HepG2 (cell line): Measurements from ENCODE around the gene DNPH1. TPM values are rescaled to one million over a fixed set of nuclear protein-coding genes. Genes with fewer than 3 reads are reported as not detected.

ENCODE experiments used
- ATAC-seq: fragments of 200-7000 bp; cut with Tn5 transposase; 3 replicates; pipeline ENCODE4 v1.9.1; 2020; ENCODE audit warnings: mild to moderate bottlenecking, moderate library complexity
- BruUV-seq: library from RNA; stranded (reverse); fragments of 400-500 nt; replicated peaks from 2 replicates; lab custom pipeline; 2021; lab: Mats Ljungman, UMichigan
- CTCF ChIA-PET: fragments of 300-600 bp; formaldehyde crosslinking; extraction: SDS; loops from one replicate; lab custom pipeline; 2021; ENCODE audit warnings: low total read pairs, inconsistent platforms, low intra/inter-chr PET ratio; lab: Yijun Ruan, JAX
- POLR2A ChIA-PET: fragments of 350-600 bp; sonication (Branson Sonifier 250); formaldehyde crosslinking; loops from one replicate; lab custom pipeline; 2020; ENCODE audit warnings: antibody characterized with exemption, inconsistent platforms; lab: Yijun Ruan, JAX
- DNase-seq: peaks from one replicate; pipeline ENCODE4 v3.0.0-alpha.2; 2015; ENCODE audit warnings: low spot score
- FAIRE-seq: peaks from 3 replicates; lab custom pipeline; 2011; peaks lifted over from hg19 to GRCh38; lab: Jason Lieb, UNC
- H2AFZ ChIP-seq: one replicate; pipeline ENCODE4 v1.6.1; 2011; ENCODE audit warnings: low read length, inconsistent platforms
- H3K27ac ChIP-seq: fragments of 300-600 bp; 3 replicates; pipeline ENCODE4 v1.8.0; 2011; ENCODE audit warnings: mixed run types, mild to moderate bottlenecking, mixed read lengths, low read length, inconsistent platforms; ENCODE audit not compliant: insufficient read depth; ENCODE audit errors: extremely low read length
- H3K27me3 ChIP-seq, 2 experiments: fragments of 200-600 bp in 1 of 2; 2 replicates in 1 of 2; 3 replicates in 1 of 2; pipeline versions ENCODE4 v1.6.0 to v1.8.0; 2011; ENCODE audit warnings: low read length in 2 of 2, mild to moderate bottlenecking in 2 of 2, moderate library complexity in 2 of 2, inconsistent platforms in 1 of 2; ENCODE audit not compliant: insufficient read depth in 2 of 2, control insufficient read depth in 1 of 2
- H3K36me3 ChIP-seq, 2 experiments: fragments of 200-600 bp in 1 of 2; replicated peaks in 1 of 2; 2 replicates in 1 of 2; 3 replicates in 1 of 2; pipeline versions ENCODE4 v1.5.1 to v1.8.0; 2011; ENCODE audit warnings: low read length in 2 of 2, inconsistent platforms in 1 of 2; ENCODE audit not compliant: insufficient read depth in 2 of 2, control insufficient read depth in 1 of 2
- H3K4me1 ChIP-seq: 2 replicates; pipeline ENCODE4 v1.5.1; 2012; ENCODE audit warnings: low read length, inconsistent platforms; ENCODE audit not compliant: insufficient read depth
- H3K4me2 ChIP-seq: 2 replicates; pipeline ENCODE4 v1.6.0; 2011; ENCODE audit warnings: low read depth, low read length, inconsistent platforms
- H3K4me3 ChIP-seq, 3 experiments: fragments of 200-600 bp in 1 of 3; sonication (generic), shearing (Covaris generic) in 1 of 3; replicated peaks in 1 of 3; 2 replicates each; pipeline ENCODE4 v1.5.1; 2011 to 2016; ENCODE audit warnings: low read length in 3 of 3, inconsistent platforms in 2 of 3, low read depth in 2 of 3, mild to moderate bottlenecking in 2 of 3, control low read depth in 1 of 3, mixed read lengths in 1 of 3; ENCODE audit not compliant: insufficient read depth in 1 of 3
- H3K79me2 ChIP-seq: one replicate; pipeline ENCODE4 v1.6.1; 2011; ENCODE audit warnings: low read length, inconsistent platforms; ENCODE audit not compliant: insufficient read depth
- H3K9ac ChIP-seq: 2 replicates; pipeline ENCODE4 v1.6.0; 2011; ENCODE audit warnings: mild to moderate bottlenecking, low read depth, low read length, inconsistent platforms; ENCODE audit not compliant: insufficient read depth
- H3K9me3 ChIP-seq: 2 replicates; pipeline ENCODE4 v1.5.1; 2012; ENCODE audit warnings: mild to moderate bottlenecking, low read length
- H4K20me1 ChIP-seq: 2 replicates; pipeline ENCODE4 v1.6.0; 2011; ENCODE audit warnings: inconsistent platforms, mild to moderate bottlenecking, low read length, moderate library complexity; ENCODE audit not compliant: insufficient read depth
- ADNP ChIP-seq: sonication (generic); formaldehyde crosslinking; IDR thresholded peaks from 2 replicates; pipeline ENCODE4 v1.4.0; 2020; ENCODE audit warnings: missing genetic modification reagents
- ATF3 ChIP-seq: sonication (generic); formaldehyde crosslinking; IDR thresholded peaks from 2 replicates; pipeline ENCODE4 v1.4.0; 2020; ENCODE audit warnings: missing genetic modification reagents
- GABPB1 ChIP-seq: IDR thresholded peaks from 2 replicates; pipeline ENCODE4 v1.6.1; 2016; ENCODE audit warnings: mild to moderate bottlenecking, missing genetic modification reagents, moderate library complexity, missing compliant biosample characterization
- KLF12 ChIP-seq: sonication (generic); formaldehyde crosslinking; IDR thresholded peaks from 2 replicates; pipeline ENCODE4 v1.4.0; 2020; ENCODE audit warnings: missing genetic modification reagents, borderline replicate concordance
- MATR3 ChIP-seq: sonication (generic); formaldehyde crosslinking; IDR thresholded peaks from 2 replicates; pipeline ENCODE4 v1.4.0; 2020; ENCODE audit warnings: missing genetic modification reagents
- NFKB2 ChIP-seq: sonication (generic); formaldehyde crosslinking; IDR thresholded peaks from 2 replicates; pipeline ENCODE4 v1.4.0; 2020; ENCODE audit warnings: missing genetic modification reagents, borderline replicate concordance
- NR2C2 ChIP-seq: sonication (generic); formaldehyde crosslinking; IDR thresholded peaks from 2 replicates; pipeline ENCODE4 v1.4.0; 2020; ENCODE audit warnings: missing genetic modification reagents, mild to moderate bottlenecking, moderate library complexity, borderline replicate concordance
- TCF7L2 ChIP-seq: IDR thresholded peaks from 2 replicates; pipeline ENCODE4 v1.6.1; 2011; ENCODE audit warnings: mild to moderate bottlenecking, low read depth, low read length, moderate library complexity
- THAP11 ChIP-seq: IDR thresholded peaks from 2 replicates; pipeline ENCODE4 v1.6.1; 2016; ENCODE audit warnings: missing biosample characterization, missing genetic modification reagents
- ZFP41 ChIP-seq: sonication (generic); formaldehyde crosslinking; IDR thresholded peaks from 2 replicates; pipeline ENCODE4 v1.4.0; 2020; ENCODE audit warnings: mild to moderate bottlenecking, missing genetic modification reagents, borderline replicate concordance
- ZFX ChIP-seq: sonication (generic); formaldehyde crosslinking; IDR thresholded peaks from 2 replicates; pipeline ENCODE4 v1.4.0; 2020; ENCODE audit warnings: mild to moderate bottlenecking, low read depth, missing genetic modification reagents, moderate library complexity
- ZNF20 ChIP-seq: sonication (generic); formaldehyde crosslinking; IDR thresholded peaks from 2 replicates; pipeline ENCODE4 v1.4.0; 2020; ENCODE audit warnings: mild to moderate bottlenecking, moderate library complexity, missing genetic modification reagents
- ZNF235 ChIP-seq: sonication (generic); formaldehyde crosslinking; IDR thresholded peaks from 2 replicates; pipeline ENCODE4 v1.8.1; 2023; ENCODE audit warnings: mild to moderate bottlenecking, missing genetic modification reagents, borderline replicate concordance
- ZNF296 ChIP-seq: sonication (generic); formaldehyde crosslinking; conservative IDR thresholded peaks from 2 replicates; pipeline ENCODE4 v1.5.0; 2020; ENCODE audit warnings: mild to moderate bottlenecking, missing genetic modification reagents
- ZNF317 ChIP-seq: sonication (generic); formaldehyde crosslinking; IDR thresholded peaks from 2 replicates; pipeline ENCODE4 v1.5.0; 2020; ENCODE audit warnings: mild to moderate bottlenecking, missing genetic modification reagents
- ZNF564 ChIP-seq: sonication (generic); formaldehyde crosslinking; IDR thresholded peaks from 2 replicates; pipeline ENCODE4 v1.8.1; 2023; ENCODE audit warnings: mild to moderate bottlenecking, missing genetic modification reagents
- ZNF639 ChIP-seq: conservative IDR thresholded peaks from 2 replicates; pipeline ENCODE4 v1.6.1; 2018; ENCODE audit warnings: missing genetic modification reagents
- WGBS: methylation state at CpG from one replicate; pipeline ENCODE4 v1.1.6; 2017; ENCODE audit warnings: low lambda C conversion rate; 5-methylcytosine and 5-hydroxymethylcytosine counted together
- in situ Hi-C: cut with HindIII; loops from 2 replicates; pipeline ENCODE4 v1.10.0; 2017; ENCODE audit warnings: low pct_unique_long_range_greater_than_20kb; ENCODE audit not compliant: extremely low pct_ligation_motif_present
- intact Hi-C: fragments of 100-400 bp; cut with micrococcal nuclease; formaldehyde crosslinking; loops from one replicate; pipeline ENCODE4 v1.10.0; 2022; ENCODE audit not compliant: unreplicated experiment
- polyA plus RNA-seq, 8 experiments: library from polyadenylated mRNA; depleted of rRNA in 3 of 8; stranded (reverse) in 7 of 8; unstranded in 1 of 8; fragments of >200 nt; fragmentation: Illumina TruSeq in 4 of 8; extraction: Trizol in 4 of 8; gene quantifications; 2 replicates each; pipeline versions ENCODE4 v1.2.1 to v1.2.3, GENCODE V29; 2011 to 2016; ENCODE audit warnings: low read depth in 4 of 8, missing spikeins in 1 of 8, mixed read lengths in 1 of 8; ENCODE audit not compliant: insufficient read depth in 1 of 8
- total RNA-seq, 5 experiments: library from RNA; depleted of rRNA; stranded (reverse); fragments of >200 nt; fragmentation: Illumina TruSeq; extraction: Trizol; gene quantifications; 2 replicates each; pipeline ENCODE4 v1.2.3, GENCODE V29; 2016; ENCODE audit warnings: low read depth in 1 of 5
- TF ChIP-seq, protein P1 (sequence below): sonication (generic); formaldehyde crosslinking; IDR thresholded peaks from 2 replicates; pipeline ENCODE4 v1.8.0; 2022; ENCODE audit warnings: missing genetic modification reagents, mild to moderate bottlenecking, moderate library complexity, borderline replicate concordance
- TF ChIP-seq, protein P2 (sequence below): sonication (generic); formaldehyde crosslinking; conservative IDR thresholded peaks from 2 replicates; pipeline ENCODE4 v1.8.0; 2022; ENCODE audit warnings: missing genetic modification reagents

The DNPH1 gene
- total and polyA plus RNA-seq, 2 of the 13 experiments (the other 11 are each of a cell fraction or from before 2014, with no cell fraction given) = 56.5 to 75.1 TPM

DNA sequence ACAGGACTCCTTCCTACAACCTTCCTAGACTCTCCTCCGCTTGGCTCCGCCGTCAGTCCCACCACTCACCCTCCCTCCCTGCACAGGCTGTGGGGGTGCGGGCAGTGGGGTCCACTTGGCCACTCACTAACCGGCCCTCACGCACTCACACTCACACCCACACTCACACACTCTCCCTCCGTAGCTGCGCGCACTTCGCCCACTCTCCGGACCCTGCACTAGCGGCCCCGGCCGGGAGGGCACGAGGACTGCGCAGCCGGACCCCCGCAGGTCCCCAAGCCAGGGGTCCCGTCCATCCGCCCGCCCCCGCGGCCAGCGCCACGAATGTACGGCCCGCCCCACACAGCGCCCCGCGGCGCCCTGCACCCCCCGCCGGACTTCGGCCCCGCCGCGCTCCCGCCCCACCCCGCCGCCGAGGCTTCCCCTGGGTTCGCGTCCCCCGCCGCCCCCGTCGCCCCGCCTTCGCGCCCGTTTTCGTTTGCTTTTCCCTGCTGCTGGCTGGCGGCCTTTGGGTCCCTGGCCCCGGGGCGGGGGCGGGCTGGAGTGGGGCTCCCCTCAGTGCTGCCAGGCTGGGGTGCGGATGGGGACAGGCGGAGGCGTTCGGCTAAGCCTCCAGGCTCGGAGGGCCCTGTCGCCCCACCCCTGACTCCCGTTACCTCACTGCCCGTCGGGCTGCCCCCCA lies 45.8 kb upstream of the DNPH1 start:
- no peak overlapping the region for H2AFZ ChIP-seq
- peak; percentile 92 for TF ChIP-seq ZNF296 (CRISPR knock-in tag)
- 0 out of 2 replicates have a peak, but pooled peaks have one; percentile 24 for TF ChIP-seq ATF3 (CRISPR knock-in tag)
- peak; percentile 80 for TF ChIP-seq KLF12
- TF ChIP-seq, protein P1, sequence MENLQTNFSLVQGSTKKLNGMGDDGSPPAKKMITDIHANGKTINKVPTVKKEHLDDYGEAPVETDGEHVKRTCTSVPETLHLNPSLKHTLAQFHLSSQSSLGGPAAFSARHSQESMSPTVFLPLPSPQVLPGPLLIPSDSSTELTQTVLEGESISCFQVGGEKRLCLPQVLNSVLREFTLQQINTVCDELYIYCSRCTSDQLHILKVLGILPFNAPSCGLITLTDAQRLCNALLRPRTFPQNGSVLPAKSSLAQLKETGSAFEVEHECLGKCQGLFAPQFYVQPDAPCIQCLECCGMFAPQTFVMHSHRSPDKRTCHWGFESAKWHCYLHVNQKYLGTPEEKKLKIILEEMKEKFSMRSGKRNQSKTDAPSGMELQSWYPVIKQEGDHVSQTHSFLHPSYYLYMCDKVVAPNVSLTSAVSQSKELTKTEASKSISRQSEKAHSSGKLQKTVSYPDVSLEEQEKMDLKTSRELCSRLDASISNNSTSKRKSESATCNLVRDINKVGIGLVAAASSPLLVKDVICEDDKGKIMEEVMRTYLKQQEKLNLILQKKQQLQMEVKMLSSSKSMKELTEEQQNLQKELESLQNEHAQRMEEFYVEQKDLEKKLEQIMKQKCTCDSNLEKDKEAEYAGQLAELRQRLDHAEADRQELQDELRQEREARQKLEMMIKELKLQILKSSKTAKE = peak; percentile 83; the same call in 1 of the 2 replicates
- TF ChIP-seq ZNF639 (CRISPR knock-in tag) = 0 out of 2 replicates have a peak, but pooled peaks have one; percentile 30
- no peak for TF ChIP-seq TCF7L2
- TF ChIP-seq MATR3 (CRISPR knock-in tag) = no peak
- peak; percentile 93; the same call in 1 of the 2 replicates for TF ChIP-seq ZNF235 (CRISPR knock-in tag)
- TF ChIP-seq ZFX (CRISPR knock-in tag) = peak; percentile 66
- TF ChIP-seq, protein P2, sequence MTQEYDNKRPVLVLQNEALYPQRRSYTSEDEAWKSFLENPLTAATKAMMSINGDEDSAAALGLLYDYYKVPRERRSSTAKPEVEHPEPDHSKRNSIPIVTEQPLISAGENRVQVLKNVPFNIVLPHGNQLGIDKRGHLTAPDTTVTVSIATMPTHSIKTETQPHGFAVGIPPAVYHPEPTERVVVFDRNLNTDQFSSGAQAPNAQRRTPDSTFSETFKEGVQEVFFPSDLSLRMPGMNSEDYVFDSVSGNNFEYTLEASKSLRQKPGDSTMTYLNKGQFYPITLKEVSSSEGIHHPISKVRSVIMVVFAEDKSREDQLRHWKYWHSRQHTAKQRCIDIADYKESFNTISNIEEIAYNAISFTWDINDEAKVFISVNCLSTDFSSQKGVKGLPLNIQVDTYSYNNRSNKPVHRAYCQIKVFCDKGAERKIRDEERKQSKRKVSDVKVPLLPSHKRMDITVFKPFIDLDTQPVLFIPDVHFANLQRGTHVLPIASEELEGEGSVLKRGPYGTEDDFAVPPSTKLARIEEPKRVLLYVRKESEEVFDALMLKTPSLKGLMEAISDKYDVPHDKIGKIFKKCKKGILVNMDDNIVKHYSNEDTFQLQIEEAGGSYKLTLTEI (CRISPR knock-in tag) = no peak
- TF ChIP-seq ZNF20 (CRISPR knock-in tag) = no peak
- 0 out of 2 replicates have a peak, but pooled peaks have one; percentile 20 for TF ChIP-seq ADNP (CRISPR knock-in tag)
- peak; percentile 88; the same call in 1 of the 2 replicates for TF ChIP-seq NFKB2 (CRISPR knock-in tag)
- TF ChIP-seq NR2C2 (CRISPR knock-in tag) = peak; percentile 63; the same call in 1 of the 2 replicates
- peak; percentile 84; the same call in 1 of the 2 replicates for TF ChIP-seq ZNF564 (CRISPR knock-in tag)
- peak; percentile 49; the same call in 1 of the 2 replicates for TF ChIP-seq THAP11 (CRISPR knock-in tag)
- no peak for TF ChIP-seq ZFP41 (CRISPR knock-in tag)
- 0 out of 2 replicates have a peak, but pooled peaks have one; percentile 45 for TF ChIP-seq ZNF317 (CRISPR knock-in tag)
- peak; percentile 74 for TF ChIP-seq GABPB1 (CRISPR knock-in tag)

More for the DNA sequence above, 45.8 kb upstream of the DNPH1 start:
- peak; percentile 67 for DNase-seq
- peak; percentile 54 for ATAC-seq
- WGBS = 1% methylated on average over 21 of the region's 65 CpGs
- H3K79me2 ChIP-seq = peaks cover 7% of the 10 kb centered on the region
- H3K27ac ChIP-seq = peak overlapping the region; percentile 94
- peaks cover 96% of the 10 kb centered on the region for H3K4me1 ChIP-seq
- no peaks in the 10 kb centered on the region for H3K27me3 ChIP-seq
- BruUV-seq = no TSS peak
- FAIRE-seq = no peak
- peak overlapping the region; percentile 97 for H3K9ac ChIP-seq
- H3K9me3 ChIP-seq = no peaks in the 10 kb centered on the region
- intact Hi-C loops (no loop called here), in situ Hi-C loops (no loop called here)
- peak overlapping the region; percentile 93 for H3K4me2 ChIP-seq
- ChIA-PET CTCF (no interaction called here), POLR2A (interaction anchor here (0.6 to 20.0 kb wide), 4 partner anchors 15 to 296 kb away, joined by 3 to 314 read pairs (median 40); partner anchors contain the start of gene SLC22A7)
- H3K4me3 ChIP-seq = peak overlapping the region; percentile 59 to 86 (median 78)
- H3K36me3 ChIP-seq = no peaks in the 10 kb centered on the region
- H4K20me1 ChIP-seq = no peaks in the 10 kb centered on the region
